MM.1S (cell line): ENCODE measurements around the gene EN1.

Experiments
- CTCF ChIP-seq: fragments of 300-600 bp; sonication (generic); IDR thresholded peaks from 2 replicates; pipeline ENCODE4 v1.5.1; 2016; ENCODE audit warnings: antibody characterized with exemption, low read length, mixed read lengths
- EZH2 ChIP-seq: fragments of 300-600 bp; sonication (generic); optimal IDR thresholded peaks from 2 replicates; pipeline ENCODE3; 2017; ENCODE audit warnings: low read depth, mild to moderate bottlenecking, antibody characterized with exemption, low read length, mixed read lengths
- EZH2phosphoT487 ChIP-seq: fragments of 300-600 bp; sonication (generic); IDR thresholded peaks from 2 replicates; pipeline ENCODE4 v1.6.1; 2018; ENCODE audit warnings: antibody characterized with exemption, low read length

- TF ChIP-seq CTCF: no peak
- no peak for TF ChIP-seq EZH2
- TF ChIP-seq EZH2phosphoT487: no peak
Measured at GRCh38 chr2:118800736-118801135, 46.7 kb downstream of the EN1 start.
